Measurements from ENCODE around the gene CYP46A1.

- TF ChIP-seq, protein P1, sequence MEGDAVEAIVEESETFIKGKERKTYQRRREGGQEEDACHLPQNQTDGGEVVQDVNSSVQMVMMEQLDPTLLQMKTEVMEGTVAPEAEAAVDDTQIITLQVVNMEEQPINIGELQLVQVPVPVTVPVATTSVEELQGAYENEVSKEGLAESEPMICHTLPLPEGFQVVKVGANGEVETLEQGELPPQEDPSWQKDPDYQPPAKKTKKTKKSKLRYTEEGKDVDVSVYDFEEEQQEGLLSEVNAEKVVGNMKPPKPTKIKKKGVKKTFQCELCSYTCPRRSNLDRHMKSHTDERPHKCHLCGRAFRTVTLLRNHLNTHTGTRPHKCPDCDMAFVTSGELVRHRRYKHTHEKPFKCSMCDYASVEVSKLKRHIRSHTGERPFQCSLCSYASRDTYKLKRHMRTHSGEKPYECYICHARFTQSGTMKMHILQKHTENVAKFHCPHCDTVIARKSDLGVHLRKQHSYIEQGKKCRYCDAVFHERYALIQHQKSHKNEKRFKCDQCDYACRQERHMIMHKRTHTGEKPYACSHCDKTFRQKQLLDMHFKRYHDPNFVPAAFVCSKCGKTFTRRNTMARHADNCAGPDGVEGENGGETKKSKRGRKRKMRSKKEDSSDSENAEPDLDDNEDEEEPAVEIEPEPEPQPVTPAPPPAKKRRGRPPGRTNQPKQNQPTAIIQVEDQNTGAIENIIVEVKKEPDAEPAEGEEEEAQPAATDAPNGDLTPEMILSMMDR (IDR thresholded peaks at IDR 0.05 in 8 of 11, conservative IDR thresholded peaks at IDR 0.05 in 3 of 11): no peak
- TF ChIP-seq POLR2A (IDR thresholded peaks at IDR 0.05): no peak
These were observed 17.2 kb downstream of the CYP46A1 start for GRCh38 chr14:99701260-99701659.
